Prostate gland (tissue), 2 donors: ENCODE measurements around the gene POFUT2. TPM values are rescaled to one million over a fixed set of nuclear protein-coding genes. Genes with fewer than 3 reads are reported as not detected.

Source experiments
- DNase-seq: peaks from one replicate; pipeline ENCODE4 v3.0.0-alpha.2; 2019; ENCODE audit warnings: low spot score
- H3K27ac ChIP-seq, 2 donors: fragments of 200-600 bp; sonication (generic); 2 replicates each; pipeline ENCODE4 v1.5.1; 2017 to 2019
- H3K27me3 ChIP-seq: fragments of 200-600 bp; sonication (generic); replicated peaks from 2 replicates; pipeline ENCODE4 v1.5.1; 2019; ENCODE audit not compliant: insufficient read depth
- H3K36me3 ChIP-seq, 2 donors: fragments of 200-600 bp; sonication (generic); 1 replicate in 1 of 2; 2 replicates in 1 of 2; pipeline versions ENCODE4 v1.5.1 to v1.8.1; 2017 to 2019
- H3K4me1 ChIP-seq: fragments of 200-600 bp; sonication (generic); replicated peaks from 2 replicates; pipeline ENCODE4 v1.5.1; 2019
- H3K4me3 ChIP-seq, 2 donors: fragments of 200-600 bp; sonication (generic); 2 replicates each; pipeline ENCODE4 v1.5.1; 2017 to 2019
- H3K9me3 ChIP-seq: fragments of 200-600 bp; sonication (generic); 2 replicates; pipeline ENCODE4 v1.5.1; 2017
- CTCF ChIP-seq, 4 experiments: fragments of 200-600 bp in 2 of 4; fragments of 450-650 bp in 2 of 4; sonication (generic) in 2 of 4; IDR thresholded peaks; 1 replicate in 3 of 4; 2 replicates in 1 of 4; pipeline ENCODE4 v1.5.1; 2016 to 2019; ENCODE audit warnings: antibody characterized with exemption in 4 of 4, mild to moderate bottlenecking in 2 of 4, moderate library complexity in 2 of 4
- POLR2A ChIP-seq: fragments of 450-650 bp; IDR thresholded peaks from one replicate; pipeline ENCODE4 v1.6.1; 2016; ENCODE audit warnings: antibody characterized with exemption, mild to moderate bottlenecking
- POLR2AphosphoS5 ChIP-seq: sonication (generic); formaldehyde crosslinking; IDR thresholded peaks from one replicate; pipeline ENCODE4 v1.6.1; 2017; ENCODE audit warnings: antibody characterized with exemption
- WGBS: methylation state at CpG from one replicate; pipeline ENCODE4 v1.1.5; 2018; 5-methylcytosine and 5-hydroxymethylcytosine counted together
- intact Hi-C: fragments of 100-400 bp; cut with DNase I; formaldehyde crosslinking; loops from one replicate; pipeline ENCODE4 v1.14.2; 2022
- total RNA-seq, 2 donors: library from RNA; depleted of rRNA; stranded (reverse); fragments of >200 nt; gene quantifications; one replicate each; pipeline ENCODE4 v1.1.0, GENCODE V29; 2016

The POFUT2 gene
- total RNA-seq, 2 donors from 2014 or later = 20.2 to 52.4 TPM

- Histone ChIP-seq H3K4me1 (peaks cover 18% of the 10 kb centered on the region), H3K27me3 (peaks cover 2% of the 10 kb centered on the region), H3K9me3 (no peaks in the 10 kb centered on the region), H3K36me3 (peaks cover 4 to 17% of the 10 kb centered on the region in 2 donors), H3K4me3 (no peak overlapping the region), H3K27ac (no peak overlapping the region)
- DNase-seq = no peak
- no peak for TF ChIP-seq CTCF (IDR thresholded peaks at IDR 0.05)
- TF ChIP-seq POLR2AphosphoS5 = no peak
- no peak for TF ChIP-seq POLR2A
- intact Hi-C loops = loop anchor here (10.0 kb wide), 2 partner anchors 144 to 344 kb away; partner anchors contain the start of gene SLX9
- 87% methylated on average over 3 of the region's 3 CpGs for WGBS
Observed at GRCh38 chr21:45289134-45289533, 1.4 kb upstream of the POFUT2 start.

GRCh38 chr21:45288441-45288841 is 746 bp upstream of the POFUT2 start:
- WGBS = 14% methylated on average over 11 of the region's 34 CpGs
- TF ChIP-seq POLR2A = no peak
- no peak for TF ChIP-seq POLR2AphosphoS5
- TF ChIP-seq CTCF (IDR thresholded peaks at IDR 0.05) = no peak
- Histone ChIP-seq H3K9me3 (no peaks in the 10 kb centered on the region), H3K27ac (peak overlapping the region; percentile 67 to 76), H3K36me3 (peaks cover 11 to 24% of the 10 kb centered on the region in 2 donors), H3K27me3 (peaks cover 2% of the 10 kb centered on the region), H3K4me1 (peaks cover 18% of the 10 kb centered on the region), H3K4me3 (peak overlapping the region; percentile 71 to 90)
- intact Hi-C loops = loop anchor here (10.0 kb wide), 2 partner anchors 144 to 344 kb away; partner anchors contain the start of gene SLX9
- no peak for DNase-seq

- TF ChIP-seq POLR2AphosphoS5 (no peak), CTCF (IDR thresholded peaks at IDR 0.05) (no peak), POLR2A (no peak)
- peak overlapping the region; percentile 71 to 90 for H3K4me3 ChIP-seq
- no peaks in the 10 kb centered on the region for H3K9me3 ChIP-seq
- peaks cover 10% of the 10 kb centered on the region for H3K4me1 ChIP-seq
- peaks cover 11 to 33% of the 10 kb centered on the region in 2 donors for H3K36me3 ChIP-seq
- DNase-seq = no peak
- no peak overlapping the region for H3K27ac ChIP-seq
- 4% methylated on average over 29 of the region's 54 CpGs for WGBS
- intact Hi-C loops = loop anchor here (10.0 kb wide), 2 partner anchors 142 to 342 kb away; partner anchors contain the start of gene SLX9
- H3K27me3 ChIP-seq = no peaks in the 10 kb centered on the region
Observed at GRCh38 chr21:45286671-45287437, 841 bp downstream of the POFUT2 start.

- Histone ChIP-seq H3K4me1 (peaks cover 10% of the 10 kb centered on the region), H3K36me3 (peaks cover 11 to 33% of the 10 kb centered on the region in 2 donors), H3K4me3 (no peak overlapping the region), H3K9me3 (no peaks in the 10 kb centered on the region), H3K27ac (no peak overlapping the region), H3K27me3 (no peaks in the 10 kb centered on the region)
- 91% methylated on average over 28 of the region's 28 CpGs for WGBS
- no peak for DNase-seq
- TF ChIP-seq POLR2AphosphoS5 (no peak), POLR2A (no peak), CTCF (IDR thresholded peaks at IDR 0.05) (no peak)
- intact Hi-C loops = loop anchor here (10.0 kb wide), 2 partner anchors 141 to 341 kb away; partner anchors contain the start of gene SLX9
Observed at GRCh38 chr21:45285266-45285931, 2.3 kb downstream of the POFUT2 start.
